GM19467 (cell line): ENCODE measurements around the gene SLC25A52.
"Not testable (repeated sequence)": the region's sequence is repeated elsewhere in the genome, so short reads cannot be mapped to it uniquely, and the experiment has no call there.

Experiments
- ATAC-seq: cut with Tn5 transposase; IDR thresholded peaks from one replicate; pipeline ENCODE4 v1.9.1; 2021; ENCODE audit warnings: mild to moderate bottlenecking, moderate library complexity; ENCODE audit not compliant: unreplicated experiment

The SLC25A52 gene

DNA sequence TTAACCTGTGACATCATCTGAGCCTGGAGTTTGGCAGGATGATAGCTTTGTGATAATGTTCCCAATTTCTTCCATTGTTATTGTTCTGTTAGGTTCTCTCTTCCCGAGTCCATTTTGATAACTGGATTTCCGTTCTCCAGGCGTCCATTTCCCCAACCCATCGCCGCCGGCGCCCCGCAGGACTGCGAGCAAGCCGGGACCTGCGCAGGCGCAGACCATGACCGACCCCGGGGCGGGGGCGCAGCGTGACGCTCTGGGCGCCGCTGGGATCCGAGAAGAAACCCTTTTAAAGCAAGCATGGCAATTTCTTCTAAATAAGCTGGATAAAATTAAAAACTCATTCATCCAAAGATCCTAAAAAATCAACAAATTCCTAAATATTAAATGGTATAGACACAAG, at the start of gene SLC25A52:
Gene SLC25A52, minus strand, starts transcription at position 186 of the 400 bp plus-strand sequence. CDS start 219 bp downstream, outside the sequence.
- ATAC-seq: no peak

DNA sequence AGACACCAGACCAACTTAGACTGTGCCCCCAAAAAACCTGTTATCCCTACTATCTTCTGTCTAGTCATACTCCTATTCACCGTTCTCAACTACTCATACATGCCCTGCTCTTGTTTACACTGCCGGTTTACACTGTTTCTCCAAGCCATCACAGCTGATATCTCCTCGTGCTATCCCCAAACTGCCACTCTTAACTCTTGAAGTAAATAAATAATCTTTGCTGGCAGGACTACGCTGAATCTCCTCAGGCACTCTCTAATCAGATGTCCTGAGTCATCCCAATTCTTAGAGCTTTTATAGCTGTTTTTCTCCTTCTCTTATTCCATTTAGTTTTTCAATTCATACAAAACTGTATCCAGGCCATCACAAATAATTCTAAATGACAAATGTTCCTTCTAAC, 48.4 kb upstream of the SLC25A52 start:
- not testable (repeated sequence) for ATAC-seq

DNA sequence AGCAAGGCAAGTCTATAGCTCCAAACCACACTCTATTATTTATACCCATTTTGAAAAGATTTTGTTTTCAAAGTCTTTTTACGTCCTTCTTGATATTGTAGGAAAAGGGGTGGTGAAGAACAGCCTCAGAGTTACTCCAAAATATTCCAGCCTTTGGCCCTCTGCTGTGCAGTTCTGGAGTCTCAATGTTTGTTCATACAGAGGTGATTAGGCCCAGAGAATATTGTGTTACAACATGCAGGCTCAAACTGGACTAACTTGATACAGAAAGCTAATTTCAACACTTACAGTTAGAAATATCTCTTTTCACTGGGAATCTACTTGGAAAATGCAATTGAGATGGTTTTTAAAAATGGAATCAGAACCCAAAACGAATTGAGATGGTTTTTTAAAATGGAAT, 40.4 kb upstream of the SLC25A52 start:
- no peak for ATAC-seq

DNA sequence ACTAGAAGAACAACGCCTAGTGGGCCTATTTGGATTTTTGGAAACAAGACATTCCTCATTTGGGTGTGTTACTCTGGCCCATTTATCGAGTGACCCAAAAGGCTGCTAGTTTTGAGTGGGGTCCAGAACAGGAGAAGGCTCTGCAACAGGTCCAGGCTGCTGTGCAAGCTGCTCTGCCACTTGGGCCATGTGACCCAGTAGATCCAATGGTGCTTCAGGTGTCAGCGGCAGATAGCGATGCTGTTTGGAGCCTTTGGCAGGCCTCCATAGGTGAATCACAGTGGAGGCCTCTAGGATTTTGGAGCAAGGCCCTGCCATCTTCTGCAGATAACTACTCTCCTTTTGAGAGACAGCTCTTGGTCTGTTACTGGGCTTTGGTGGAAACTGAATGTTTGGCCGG, 38.6 kb upstream of the SLC25A52 start:
- not testable (repeated sequence) for ATAC-seq

DNA sequence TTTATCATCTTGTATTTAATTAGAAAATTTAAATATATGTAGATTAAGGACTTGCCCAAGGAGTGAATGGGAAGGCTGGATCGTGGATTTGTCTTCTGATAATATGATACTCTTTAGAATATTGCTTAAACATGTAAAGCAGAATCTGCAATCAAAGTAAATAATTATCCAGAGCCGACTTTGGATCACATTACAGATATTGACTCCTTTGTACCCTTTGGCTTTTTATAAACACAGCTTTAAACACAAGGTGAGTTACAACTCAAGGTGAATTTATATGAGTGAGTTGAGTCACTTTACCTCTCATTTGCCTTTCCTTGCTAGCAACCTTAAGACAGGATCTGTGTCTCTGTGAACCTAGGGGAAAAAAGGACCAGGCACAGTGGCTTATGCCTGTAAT, 37.7 kb upstream of the SLC25A52 start:
- ATAC-seq: no peak

GRCh38 chr18:31795747-31796146, 35.1 kb upstream of the SLC25A52 start:
- ATAC-seq: no peak

- no peak for ATAC-seq
These were observed 32.9 kb upstream of the SLC25A52 start for GRCh38 chr18:31793531-31793930.

DNA sequence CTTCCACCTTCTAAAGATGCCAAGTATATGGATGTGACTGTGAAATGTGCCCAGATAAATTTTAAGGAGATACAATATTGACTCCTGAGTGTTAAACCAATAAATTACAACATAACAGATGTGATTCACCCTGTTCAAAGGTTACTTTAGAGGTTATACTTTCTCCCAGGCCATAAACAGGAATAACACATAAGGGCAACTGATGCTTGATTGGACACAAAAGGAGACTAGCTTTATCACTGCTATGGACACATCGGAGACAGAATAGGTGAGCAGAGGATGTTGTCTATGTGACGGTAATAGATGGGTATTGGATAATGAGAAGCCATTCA, 31.9 kb upstream of the SLC25A52 start:
- no peak for ATAC-seq

DNA sequence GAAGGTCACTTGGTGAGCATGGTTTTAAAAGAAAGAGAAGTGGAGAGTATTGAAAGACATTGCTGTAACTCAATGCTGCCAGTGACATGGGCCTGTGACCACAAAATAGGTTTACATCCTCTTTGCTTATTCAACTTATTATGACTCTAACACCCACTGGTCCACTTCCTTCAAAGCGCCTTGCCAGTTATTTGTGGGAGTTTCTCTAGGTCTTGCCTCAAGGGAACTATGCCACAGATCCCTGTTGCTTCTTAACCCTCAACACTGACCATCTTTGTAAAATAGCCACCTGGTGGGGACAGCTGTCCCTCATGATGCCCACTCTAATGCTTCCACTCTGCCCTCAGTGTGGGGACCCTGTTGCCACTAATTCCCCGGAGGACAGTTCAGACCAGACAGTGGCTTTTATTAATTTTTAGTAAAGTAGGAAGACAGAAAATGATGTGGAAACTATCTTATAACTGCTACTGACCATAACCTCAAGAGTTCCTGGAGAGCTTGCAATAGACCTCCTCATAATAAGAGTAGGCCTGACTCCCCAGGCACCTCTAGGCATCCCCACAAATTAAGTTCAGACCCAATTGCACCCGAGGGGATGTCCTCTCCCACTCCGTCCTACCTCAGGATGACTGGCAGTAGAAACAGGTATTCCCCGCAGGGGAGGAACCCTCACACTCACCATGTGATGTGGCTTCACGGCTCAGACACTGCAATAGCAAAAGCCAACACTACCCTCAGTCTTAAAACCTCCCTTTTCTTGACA, 31.3 kb upstream of the SLC25A52 start:
- ATAC-seq: peak; percentile 96

GRCh38 chr18:31789409-31789808, 28.7 kb upstream of the SLC25A52 start:
- no peak for ATAC-seq

- no peak for ATAC-seq
These were observed 22.4 kb upstream of the SLC25A52 start for GRCh38 chr18:31783059-31783458.

DNA sequence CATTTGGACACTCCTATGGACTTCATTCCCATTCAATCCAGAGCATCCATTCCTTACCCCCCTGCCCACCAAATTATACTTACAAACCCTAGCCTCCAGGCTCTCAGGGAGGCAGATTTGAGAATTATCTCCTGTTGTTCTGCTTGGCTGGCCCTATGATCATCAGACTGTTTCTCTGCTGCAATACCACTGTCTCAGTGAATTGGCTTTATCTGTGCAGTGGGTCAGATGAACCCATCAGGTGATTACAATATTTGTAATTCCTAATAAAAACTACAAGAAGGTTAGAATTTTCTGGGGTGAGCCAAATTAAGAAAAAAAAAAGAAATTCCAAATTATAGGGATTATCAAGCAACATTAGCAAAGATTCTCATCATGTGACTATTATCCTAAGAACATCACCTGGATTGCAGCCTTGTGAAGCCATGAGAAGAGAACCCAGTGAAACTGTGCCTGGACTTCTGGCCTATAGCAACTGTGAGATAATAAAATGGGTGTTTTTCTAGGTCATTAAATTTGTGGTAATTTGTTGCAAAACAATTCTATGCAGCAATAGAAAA, 17.8 kb upstream of the SLC25A52 start:
- no peak for ATAC-seq

- ATAC-seq: no peak
These were observed 15.4 kb upstream of the SLC25A52 start for GRCh38 chr18:31776093-31776492.

GRCh38 chr18:31774962-31775361, 14.3 kb upstream of the SLC25A52 start:
- ATAC-seq: no peak

GRCh38 chr18:31774477-31774785, 13.8 kb upstream of the SLC25A52 start:
- no peak for ATAC-seq

DNA sequence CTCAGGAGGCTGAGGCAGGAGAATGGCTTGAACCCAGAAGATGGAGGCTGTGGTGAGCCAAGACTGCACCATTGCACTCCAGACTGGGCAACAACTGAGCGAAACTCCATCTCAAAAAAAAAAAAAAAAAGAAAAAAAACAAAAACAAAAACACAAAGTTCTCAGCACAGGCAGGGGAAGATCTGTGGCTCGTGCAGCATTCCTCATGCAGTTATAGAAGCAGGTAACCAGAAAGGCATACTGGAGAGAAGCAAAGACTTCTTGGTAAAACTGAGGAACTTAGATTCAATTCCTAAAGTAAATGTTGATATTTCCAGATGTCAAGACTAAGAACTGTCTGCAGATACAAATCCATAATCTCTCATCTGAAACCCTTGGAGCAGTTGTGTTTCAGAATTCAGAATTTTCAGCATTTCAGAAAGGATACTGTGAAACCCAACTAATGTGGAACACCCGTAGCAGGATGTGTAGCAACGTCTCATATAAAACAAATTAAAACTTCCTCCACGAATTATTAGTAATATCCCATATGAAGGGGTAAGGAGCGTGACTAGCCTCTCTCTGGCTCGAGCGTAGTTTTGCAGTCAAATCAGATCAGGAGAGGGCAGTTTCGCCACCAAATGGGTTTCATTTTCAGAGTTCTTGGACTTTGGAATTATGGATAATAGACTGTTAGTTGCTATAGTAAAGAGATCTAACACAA, 13.2 kb upstream of the SLC25A52 start:
- ATAC-seq: no peak

- ATAC-seq: no peak
These were observed 12.0 kb upstream of the SLC25A52 start for GRCh38 chr18:31772699-31773098.

- ATAC-seq: no peak
These were observed 10.4 kb downstream of the SLC25A52 start for GRCh38 chr18:31750273-31750672.

DNA sequence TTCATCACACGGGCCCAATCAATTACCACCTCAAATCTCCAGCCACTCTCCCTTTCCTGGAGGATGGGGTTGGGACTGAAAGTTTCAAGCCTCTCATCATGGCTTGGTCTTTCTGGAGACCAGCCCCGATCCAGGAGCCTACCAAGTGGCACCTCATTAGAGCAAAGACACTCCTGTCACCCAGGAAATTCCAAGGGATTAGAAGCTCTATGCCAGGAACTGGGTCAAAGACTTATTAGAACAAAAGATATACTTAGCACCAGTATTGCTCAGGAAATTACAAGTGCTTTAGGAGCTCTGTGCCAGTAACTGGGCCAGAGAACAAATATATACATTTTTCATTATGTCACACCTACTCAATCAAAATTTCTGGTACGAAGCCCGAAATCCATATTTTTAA, 14.3 kb downstream of the SLC25A52 start:
- ATAC-seq: no peak

GRCh38 chr18:31744321-31745067, 16.2 kb downstream of the SLC25A52 start:
- ATAC-seq: no peak

- not testable (repeated sequence) for ATAC-seq
These were observed 17.1 kb downstream of the SLC25A52 start for GRCh38 chr18:31743600-31743999.
